ENCODE data around the gene SCAPER.

The SCAPER gene

GRCh38 chr15:76386926-76387325, 518.2 kb downstream of the SCAPER start:
- DNase-seq, result no peak

GRCh38 chr15:76386178-76386577, 519.0 kb downstream of the SCAPER start:
- DNase-seq, result no peak

GRCh38 chr15:76384409-76384808, 520.7 kb downstream of the SCAPER start:
- DNase-seq, result no peak

DNA sequence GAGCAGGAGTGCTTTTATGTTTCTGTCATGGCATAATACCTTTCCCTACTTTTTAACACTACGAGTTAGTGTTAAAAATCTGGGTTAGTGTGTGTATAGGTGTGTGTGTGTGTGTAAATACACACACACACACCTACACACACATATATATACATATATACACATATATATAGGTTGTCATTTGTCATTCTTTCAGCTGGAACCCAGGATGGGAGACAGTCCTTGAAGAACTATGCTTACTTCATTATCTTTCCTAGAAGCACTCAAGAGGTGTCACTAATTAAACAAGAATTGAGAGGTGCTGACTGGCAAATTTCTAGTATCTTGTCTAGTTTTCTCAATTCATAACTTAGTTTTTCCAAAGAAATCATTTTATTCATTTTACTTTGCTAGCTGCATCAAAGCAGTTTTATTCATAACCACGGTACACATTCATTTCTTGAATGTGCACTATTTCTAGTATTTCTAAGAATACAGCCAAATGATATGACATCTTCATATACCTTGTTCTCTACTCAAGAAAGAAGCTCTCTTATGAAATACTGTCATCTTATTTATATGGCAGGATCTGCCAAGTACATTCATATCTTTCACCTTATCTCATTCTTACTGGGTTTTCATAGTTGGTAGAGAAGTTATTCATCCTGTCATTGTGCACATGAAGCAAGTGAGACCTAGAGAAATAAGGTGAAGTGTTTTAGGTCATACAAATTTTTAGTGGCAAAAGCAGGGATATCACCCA, 522.0 kb downstream of the SCAPER start:
- no peak for DNase-seq

GRCh38 chr15:76381366-76381765, 523.8 kb downstream of the SCAPER start:
- no peak for DNase-seq

DNA sequence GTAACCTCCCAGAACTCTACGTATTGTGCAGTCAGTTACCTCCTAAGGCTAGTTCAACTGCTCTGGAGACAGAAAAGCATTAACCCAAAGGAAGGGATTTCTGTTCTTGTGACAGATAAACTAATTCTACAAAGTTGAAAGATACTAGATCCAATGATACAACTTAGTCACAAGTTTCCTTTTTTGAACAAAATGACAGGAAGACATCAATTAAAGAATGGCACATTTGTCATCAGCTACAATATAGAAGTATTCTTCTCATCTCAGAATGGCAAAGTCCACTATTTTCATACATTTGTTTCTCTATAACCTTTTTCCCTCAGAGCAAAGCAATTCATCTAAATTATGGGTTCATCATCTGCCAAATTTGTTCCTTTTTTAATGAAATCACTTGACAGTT, 524.9 kb downstream of the SCAPER start:
- DNase-seq, result no peak

DNA sequence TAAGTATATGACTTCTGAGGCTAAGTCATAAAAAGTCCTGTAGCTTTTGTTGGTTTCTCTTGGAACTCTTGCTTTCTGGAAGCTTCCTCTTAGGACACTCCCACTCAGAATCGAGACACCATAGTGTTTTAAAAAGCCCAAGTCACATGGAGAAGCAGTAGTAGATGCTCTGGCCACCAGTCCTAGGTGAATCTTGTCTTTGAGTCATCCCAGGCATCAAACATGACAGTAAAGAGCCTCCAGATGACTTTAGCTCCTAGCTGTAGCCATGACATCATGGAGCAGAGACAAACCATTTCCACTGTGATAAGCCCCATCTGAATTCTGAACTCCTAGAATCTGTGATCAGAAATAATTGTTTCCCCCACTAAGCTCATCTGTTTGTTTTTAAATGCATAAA, 526.4 kb downstream of the SCAPER start:
- no peak for DNase-seq

DNA sequence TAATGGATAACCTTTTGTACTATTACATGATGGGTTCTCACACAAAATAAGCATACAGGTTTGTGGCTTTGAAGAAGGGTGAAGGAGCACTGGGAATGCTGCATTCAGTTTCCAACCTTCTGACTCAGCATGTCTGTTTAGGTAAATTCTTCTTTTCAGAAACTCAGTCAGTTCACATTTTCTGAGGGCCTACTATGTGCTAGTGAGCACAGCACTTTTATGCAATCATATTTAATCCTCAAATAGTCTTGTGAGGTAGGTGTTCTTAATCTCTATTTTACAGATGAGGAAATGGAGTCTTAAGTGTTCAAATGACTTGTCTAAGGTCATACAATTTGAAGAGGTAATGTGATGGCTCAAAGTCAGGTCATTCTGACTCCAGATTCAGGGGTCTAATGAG, 527.4 kb downstream of the SCAPER start:
- DNase-seq, result no peak

DNA sequence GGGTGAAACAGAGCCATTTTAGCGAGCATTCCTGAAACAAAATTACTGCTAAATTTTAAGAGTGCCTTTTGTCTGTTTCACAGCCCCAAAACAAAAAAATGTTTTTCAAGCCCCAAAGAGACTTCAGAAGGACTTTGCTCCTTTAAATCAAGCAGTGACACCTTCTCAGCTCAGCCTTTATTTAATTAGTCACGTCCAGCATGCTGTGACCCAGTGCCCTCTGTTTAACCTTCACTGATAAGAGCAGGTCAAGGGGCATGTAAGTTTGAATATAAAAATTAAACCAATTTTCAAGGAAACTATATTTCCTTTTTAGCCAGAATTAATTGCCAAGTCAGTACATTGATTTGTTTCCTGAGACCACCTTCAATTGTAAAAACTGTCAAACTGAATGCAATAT, 527.9 kb downstream of the SCAPER start:
- DNase-seq, result no peak

GRCh38 chr15:76376816-76377215, 528.3 kb downstream of the SCAPER start:
- no peak for DNase-seq

DNA sequence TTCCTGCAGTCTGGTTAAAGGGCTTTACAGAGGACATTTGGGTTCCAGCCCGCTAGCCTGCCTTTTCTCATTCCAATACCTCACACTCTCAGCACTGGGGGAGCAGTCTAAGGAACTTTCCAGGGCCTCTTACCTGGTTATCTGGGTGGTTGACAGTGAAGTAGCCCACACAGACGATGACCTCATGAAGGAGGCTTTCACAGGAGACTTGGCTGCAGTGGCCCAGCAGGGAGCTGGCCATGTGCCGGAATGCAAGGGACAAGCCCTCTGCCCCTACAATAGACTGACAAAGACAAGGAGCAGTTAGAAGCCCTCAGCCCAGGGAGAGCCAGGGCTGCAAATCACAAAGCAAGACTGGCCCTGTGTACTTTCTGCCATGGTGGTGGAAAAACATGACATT, 529.1 kb downstream of the SCAPER start:
- no peak for DNase-seq

DNA sequence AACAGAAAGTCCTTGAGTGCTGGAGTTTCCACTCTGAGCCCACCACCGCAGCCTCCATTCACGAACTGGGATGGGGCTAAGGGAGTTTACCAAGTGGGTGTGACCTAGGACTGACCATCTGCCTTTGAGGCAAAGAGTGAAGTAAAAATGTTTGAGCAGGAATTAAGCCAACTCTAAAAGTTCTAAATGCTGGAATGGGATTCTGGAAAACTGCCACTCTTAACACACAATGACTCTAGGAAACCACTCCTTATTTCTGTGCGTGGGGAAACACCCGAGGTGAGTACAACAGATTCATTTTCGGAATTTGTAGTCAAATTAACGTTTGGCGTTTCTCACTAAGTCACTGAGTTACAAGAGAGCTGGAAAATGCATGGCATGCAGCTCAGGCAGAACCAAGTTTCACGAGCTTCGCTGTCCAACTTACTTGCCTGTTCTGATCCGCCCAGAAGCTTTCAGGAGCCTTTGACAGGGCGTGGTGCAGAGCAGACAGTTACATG, 537.0 kb downstream of the SCAPER start:
- DNase-seq, result no peak

GRCh38 chr15:76366714-76367113, 538.4 kb downstream of the SCAPER start:
- no peak for DNase-seq

- DNase-seq, result no peak
Observed at GRCh38 chr15:76363251-76363650, 541.9 kb downstream of the SCAPER start.

DNA sequence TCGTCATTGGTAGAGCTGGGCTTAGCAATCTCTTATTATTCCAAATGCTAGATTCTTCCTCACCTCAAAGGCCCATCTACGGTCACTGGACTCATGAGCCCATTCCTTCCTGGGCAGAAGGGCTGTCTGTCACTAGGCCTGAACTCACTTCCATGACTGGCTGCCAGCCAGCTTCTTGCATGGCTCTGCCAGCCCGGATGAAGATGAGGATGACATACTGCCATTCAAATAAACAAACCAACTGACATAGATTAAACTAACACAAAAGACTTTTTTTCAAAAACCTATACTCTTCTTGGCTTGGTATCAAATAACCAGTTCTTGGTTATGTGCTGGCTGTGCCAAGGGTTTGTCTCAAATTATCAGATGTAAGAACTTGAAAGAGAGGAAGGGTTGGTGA, 544.7 kb downstream of the SCAPER start:
- DNase-seq, result no peak

- DNase-seq, result no peak
Observed at GRCh38 chr15:76359152-76359551, 546.0 kb downstream of the SCAPER start.

GRCh38 chr15:76358453-76358852, 546.7 kb downstream of the SCAPER start:
- DNase-seq, result no peak

DNA sequence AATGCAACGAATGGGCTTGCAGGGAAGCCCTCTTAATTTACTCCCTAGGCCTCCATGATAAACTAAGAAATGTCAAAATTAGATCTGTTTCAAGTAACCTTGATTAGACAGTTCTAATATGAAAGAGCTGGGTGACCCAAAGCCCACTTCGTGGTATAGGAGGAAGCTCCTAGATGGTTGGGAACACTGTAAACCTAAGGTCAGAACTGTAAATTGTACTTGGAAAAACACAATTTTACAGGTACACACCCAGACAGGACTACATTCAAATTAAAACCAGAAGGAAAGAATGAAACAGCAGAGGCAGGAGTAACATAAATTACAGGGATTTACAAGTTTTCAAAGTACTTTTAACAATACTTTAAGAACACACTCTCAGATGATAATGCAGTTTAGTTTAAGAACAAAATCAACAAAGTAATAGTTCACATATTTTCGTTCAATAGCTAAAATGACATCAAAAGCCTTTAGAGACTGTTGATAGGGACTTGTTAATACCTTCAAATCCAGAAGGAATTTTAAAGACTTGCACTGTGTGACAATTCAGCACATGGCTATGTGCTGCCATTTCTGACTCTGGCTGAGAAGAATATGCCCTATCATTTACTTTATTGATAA, 550.2 kb downstream of the SCAPER start:
- DNase-seq, result no peak

GRCh38 chr15:76353903-76354302, 551.2 kb downstream of the SCAPER start:
- no peak for DNase-seq

GRCh38 chr15:76353023-76353577, 552.0 kb downstream of the SCAPER start:
- no peak for DNase-seq

- DNase-seq, result no peak
Observed at GRCh38 chr15:76349301-76350070, 555.7 kb downstream of the SCAPER start.

DNA sequence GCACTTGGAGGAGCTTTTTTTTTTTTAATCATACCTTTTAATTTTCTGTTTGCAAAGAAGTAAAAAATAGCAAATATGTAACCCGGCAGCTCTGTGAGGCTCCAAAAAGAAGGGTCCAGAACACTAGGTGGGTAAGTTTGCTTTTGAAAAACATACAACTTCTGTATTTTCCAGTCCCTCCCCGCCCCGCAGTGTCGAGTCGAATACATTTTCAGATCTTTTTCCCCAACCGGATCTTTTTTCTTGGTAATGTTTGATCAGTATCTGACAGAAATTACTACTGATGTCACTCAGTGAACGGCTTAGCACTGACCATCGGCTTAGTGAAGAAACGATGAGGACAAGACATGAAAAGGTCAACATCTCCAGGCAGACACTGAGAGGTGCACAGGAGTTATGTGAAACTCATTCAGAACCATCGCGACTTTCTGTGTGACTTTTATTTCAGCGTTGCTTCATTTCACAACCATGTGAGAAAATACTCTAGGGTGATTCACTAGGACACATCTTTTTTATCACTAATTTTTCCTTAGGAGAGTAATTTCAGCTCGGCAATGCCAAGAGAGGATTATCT, 557.6 kb downstream of the SCAPER start:
- no peak for DNase-seq
